ENCODE data around the gene APPBP2.
"Not testable (repeated sequence)": the region's sequence is repeated elsewhere in the genome, so short reads cannot be mapped to it uniquely, and the experiment has no call there.

APPBP2 gene

GRCh38 chr17:60451071-60451470 lies 75.0 kb downstream of the APPBP2 start:
- TF ChIP-seq TAF1 (IDR thresholded peaks at IDR 0.05; ENCODE audit: low read depth, low read length) (no peak), SPI1 (IDR thresholded peaks at IDR 0.05; ENCODE audit: low read depth, low read length) (no peak), POU2F2 (IDR thresholded peaks at IDR 0.05; ENCODE audit: low read depth, low read length) (no peak), POLR2AphosphoS5 (IDR thresholded peaks at IDR 0.05; ENCODE audit: low read depth, low read length) (no peak), PAX5 (IDR thresholded peaks at IDR 0.05; ENCODE audit: insufficient read depth, low read length, severe bottlenecking) (no peak), POLR2A (IDR thresholded peaks at IDR 0.05; ENCODE audit: low read depth, low read length) (no peak)
- no peak for FAIRE-seq

GRCh38 chr17:60447375-60447774 lies 78.7 kb downstream of the APPBP2 start:
- TF ChIP-seq TAF1 (IDR thresholded peaks at IDR 0.05; ENCODE audit: low read depth, low read length) (no peak), SPI1 (IDR thresholded peaks at IDR 0.05; ENCODE audit: low read depth, low read length) (no peak), POLR2A (IDR thresholded peaks at IDR 0.05; ENCODE audit: low read depth, low read length) (no peak), POLR2AphosphoS5 (IDR thresholded peaks at IDR 0.05; ENCODE audit: low read depth, low read length) (no peak), PAX5 (IDR thresholded peaks at IDR 0.05; ENCODE audit: insufficient read depth, low read length, severe bottlenecking) (no peak), POU2F2 (IDR thresholded peaks at IDR 0.05; ENCODE audit: low read depth, low read length) (no peak)
- DNase-seq (ENCODE audit: insufficient read length, low spot score) (no peak), FAIRE-seq (no peak)

More at GRCh38 chr17:60451071-60451470, 75.0 kb downstream of the APPBP2 start:
- DNase-seq (ENCODE audit: insufficient read length, low spot score): no peak

DNA sequence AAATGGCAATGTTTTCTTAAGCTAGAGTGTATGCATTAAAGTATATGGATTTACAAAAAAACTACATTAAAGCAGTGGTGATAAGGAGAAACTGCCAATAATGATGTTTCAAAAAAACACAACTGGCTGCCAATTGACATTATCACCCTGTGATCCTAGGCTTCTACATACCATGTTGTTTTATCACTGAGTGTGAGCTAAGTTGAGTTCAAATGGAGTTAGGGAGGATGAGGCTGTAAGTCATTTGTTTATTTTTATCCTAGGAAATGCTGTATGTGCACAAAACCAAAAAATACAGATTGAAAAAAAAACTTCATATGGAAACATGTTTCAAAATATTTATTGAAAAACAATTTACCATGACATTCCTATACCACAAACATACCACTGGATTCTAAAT lies 80.9 kb downstream of the APPBP2 start:
- no peak for TF ChIP-seq POLR2AphosphoS5 (IDR thresholded peaks at IDR 0.05; ENCODE audit: low read depth, low read length)
- TF ChIP-seq SPI1 (IDR thresholded peaks at IDR 0.05; ENCODE audit: low read depth, low read length): no peak
- TF ChIP-seq POU2F2 (IDR thresholded peaks at IDR 0.05; ENCODE audit: low read depth, low read length): no peak
- TF ChIP-seq PAX5 (IDR thresholded peaks at IDR 0.05; ENCODE audit: insufficient read depth, low read length, severe bottlenecking): no peak
- no peak for TF ChIP-seq TAF1 (IDR thresholded peaks at IDR 0.05; ENCODE audit: low read depth, low read length)
- TF ChIP-seq POLR2A (IDR thresholded peaks at IDR 0.05; ENCODE audit: low read depth, low read length): no peak
- no peak for DNase-seq (ENCODE audit: insufficient read length, low spot score)
- no peak for FAIRE-seq

DNA sequence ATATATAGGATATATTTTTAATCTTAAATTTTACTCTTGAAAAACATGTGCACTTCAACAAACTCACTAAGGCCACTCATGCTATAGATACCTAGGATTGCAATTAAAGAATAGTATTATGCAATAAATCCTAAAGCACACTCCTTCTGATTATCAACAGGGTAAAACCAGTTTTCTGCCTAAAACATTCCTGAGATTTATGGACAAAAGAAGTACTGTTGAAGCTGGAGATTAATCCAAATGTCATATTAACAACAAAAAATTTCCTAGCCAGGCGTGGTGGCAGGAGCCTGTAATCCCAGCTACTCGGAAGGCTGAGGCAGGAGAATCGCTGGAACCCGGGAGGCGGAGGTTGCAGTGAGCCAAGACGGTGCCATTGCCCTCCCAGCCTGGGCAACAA lies 82.3 kb downstream of the APPBP2 start:
- DNase-seq (ENCODE audit: insufficient read length, low spot score) (no peak), FAIRE-seq (no peak)

GRCh38 chr17:60442271-60443173 lies 83.5 kb downstream of the APPBP2 start:
- FAIRE-seq (no peak), DNase-seq (ENCODE audit: insufficient read length, low spot score) (no peak)
- TF ChIP-seq TAF1 (IDR thresholded peaks at IDR 0.05; ENCODE audit: low read depth, low read length) (no peak), PAX5 (IDR thresholded peaks at IDR 0.05; ENCODE audit: insufficient read depth, low read length, severe bottlenecking) (no peak), POLR2A (IDR thresholded peaks at IDR 0.05; ENCODE audit: low read depth, low read length) (no peak), POU2F2 (IDR thresholded peaks at IDR 0.05; ENCODE audit: low read depth, low read length) (no peak), SPI1 (IDR thresholded peaks at IDR 0.05; ENCODE audit: low read depth, low read length) (no peak), POLR2AphosphoS5 (IDR thresholded peaks at IDR 0.05; ENCODE audit: low read depth, low read length) (no peak)

More for the DNA sequence above, 82.3 kb downstream of the APPBP2 start:
- no peak for TF ChIP-seq POLR2AphosphoS5 (IDR thresholded peaks at IDR 0.05; ENCODE audit: low read depth, low read length)
- no peak for TF ChIP-seq SPI1 (IDR thresholded peaks at IDR 0.05; ENCODE audit: low read depth, low read length)
- no peak for TF ChIP-seq TAF1 (IDR thresholded peaks at IDR 0.05; ENCODE audit: low read depth, low read length)
- TF ChIP-seq PAX5 (IDR thresholded peaks at IDR 0.05; ENCODE audit: insufficient read depth, low read length, severe bottlenecking): no peak
- no peak for TF ChIP-seq POU2F2 (IDR thresholded peaks at IDR 0.05; ENCODE audit: low read depth, low read length)
- no peak for TF ChIP-seq POLR2A (IDR thresholded peaks at IDR 0.05; ENCODE audit: low read depth, low read length)

- TF ChIP-seq TAF1 (IDR thresholded peaks at IDR 0.05; ENCODE audit: low read depth, low read length) (no peak), SPI1 (IDR thresholded peaks at IDR 0.05; ENCODE audit: low read depth, low read length) (no peak), POLR2AphosphoS5 (IDR thresholded peaks at IDR 0.05; ENCODE audit: low read depth, low read length) (no peak), PAX5 (IDR thresholded peaks at IDR 0.05; ENCODE audit: insufficient read depth, low read length, severe bottlenecking) (no peak), POU2F2 (IDR thresholded peaks at IDR 0.05; ENCODE audit: low read depth, low read length) (no peak), POLR2A (IDR thresholded peaks at IDR 0.05; ENCODE audit: low read depth, low read length) (no peak)
- no peak for FAIRE-seq
- DNase-seq (ENCODE audit: insufficient read length, low spot score): no peak
These were observed 86.5 kb downstream of the APPBP2 start for GRCh38 chr17:60439501-60439900.

- DNase-seq (ENCODE audit: insufficient read length, low spot score) (no peak), FAIRE-seq (no peak)
- no peak for TF ChIP-seq PAX5 (IDR thresholded peaks at IDR 0.05; ENCODE audit: insufficient read depth, low read length, severe bottlenecking)
- peak; percentile 12; the same call in 1 of the 2 replicates for TF ChIP-seq SPI1 (IDR thresholded peaks at IDR 0.05; ENCODE audit: low read depth, low read length)
- TF ChIP-seq POLR2AphosphoS5 (IDR thresholded peaks at IDR 0.05; ENCODE audit: low read depth, low read length): no peak
- TF ChIP-seq POLR2A (IDR thresholded peaks at IDR 0.05; ENCODE audit: low read depth, low read length): no peak
- no peak for TF ChIP-seq TAF1 (IDR thresholded peaks at IDR 0.05; ENCODE audit: low read depth, low read length)
- TF ChIP-seq POU2F2 (IDR thresholded peaks at IDR 0.05; ENCODE audit: low read depth, low read length): no peak
These were observed 89.4 kb downstream of the APPBP2 start for GRCh38 chr17:60436676-60437075.

DNA sequence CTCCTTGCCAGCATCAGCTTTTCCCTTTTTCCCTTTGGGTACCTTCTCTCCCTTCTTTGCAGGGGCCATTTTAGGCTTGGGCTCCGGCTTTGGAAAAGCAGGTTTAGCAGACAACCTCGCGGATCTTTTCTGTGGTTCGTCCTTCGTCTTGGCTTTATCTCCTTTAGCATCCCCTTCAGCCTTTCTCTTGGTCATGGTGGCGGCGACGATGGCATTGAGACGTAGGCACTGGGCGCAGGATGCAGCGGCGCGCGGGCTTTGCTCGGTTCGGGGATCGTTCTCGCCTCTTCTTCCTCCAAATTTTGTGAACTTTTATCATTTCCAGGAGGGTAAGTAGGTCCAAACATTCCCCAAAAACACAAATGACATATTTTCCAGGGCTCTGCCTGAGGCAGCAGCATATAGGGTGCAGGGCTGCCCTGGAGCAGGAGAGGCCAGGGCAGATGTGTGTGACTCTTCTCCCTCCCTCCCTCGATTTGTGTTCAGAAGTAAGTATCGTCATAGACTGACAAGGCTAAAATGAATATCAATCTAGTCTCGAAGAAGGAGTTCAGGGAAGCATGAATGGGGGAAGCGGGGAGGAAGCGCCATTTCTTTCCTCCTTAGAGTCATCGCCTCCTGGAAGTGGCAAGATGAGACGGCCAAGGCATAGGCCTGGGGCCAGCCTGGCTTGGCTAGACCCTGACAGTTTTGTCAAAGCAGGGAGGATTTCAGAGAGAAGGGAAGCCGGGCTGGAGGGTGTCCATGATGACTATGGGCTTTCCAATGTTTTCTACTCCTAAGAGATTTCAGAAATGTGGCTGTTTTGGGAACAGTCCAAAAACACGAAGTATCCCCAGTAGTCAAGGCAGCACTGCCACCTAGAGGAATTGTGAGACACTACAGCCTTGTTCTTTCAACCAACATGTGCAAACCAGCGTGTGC lies 90.5 kb downstream of the APPBP2 start:
- FAIRE-seq: peak; percentile 74
- no peak for TF ChIP-seq SPI1 (IDR thresholded peaks at IDR 0.05; ENCODE audit: low read depth, low read length)
- no peak for TF ChIP-seq PAX5 (IDR thresholded peaks at IDR 0.05; ENCODE audit: insufficient read depth, low read length, severe bottlenecking)
- TF ChIP-seq TAF1 (IDR thresholded peaks at IDR 0.05; ENCODE audit: low read depth, low read length): no peak
- TF ChIP-seq POLR2AphosphoS5 (IDR thresholded peaks at IDR 0.05; ENCODE audit: low read depth, low read length): no peak
- no peak for TF ChIP-seq POU2F2 (IDR thresholded peaks at IDR 0.05; ENCODE audit: low read depth, low read length)
- no peak for TF ChIP-seq POLR2A (IDR thresholded peaks at IDR 0.05; ENCODE audit: low read depth, low read length)
- peak; percentile 46 for DNase-seq (ENCODE audit: insufficient read length, low spot score)

DNA sequence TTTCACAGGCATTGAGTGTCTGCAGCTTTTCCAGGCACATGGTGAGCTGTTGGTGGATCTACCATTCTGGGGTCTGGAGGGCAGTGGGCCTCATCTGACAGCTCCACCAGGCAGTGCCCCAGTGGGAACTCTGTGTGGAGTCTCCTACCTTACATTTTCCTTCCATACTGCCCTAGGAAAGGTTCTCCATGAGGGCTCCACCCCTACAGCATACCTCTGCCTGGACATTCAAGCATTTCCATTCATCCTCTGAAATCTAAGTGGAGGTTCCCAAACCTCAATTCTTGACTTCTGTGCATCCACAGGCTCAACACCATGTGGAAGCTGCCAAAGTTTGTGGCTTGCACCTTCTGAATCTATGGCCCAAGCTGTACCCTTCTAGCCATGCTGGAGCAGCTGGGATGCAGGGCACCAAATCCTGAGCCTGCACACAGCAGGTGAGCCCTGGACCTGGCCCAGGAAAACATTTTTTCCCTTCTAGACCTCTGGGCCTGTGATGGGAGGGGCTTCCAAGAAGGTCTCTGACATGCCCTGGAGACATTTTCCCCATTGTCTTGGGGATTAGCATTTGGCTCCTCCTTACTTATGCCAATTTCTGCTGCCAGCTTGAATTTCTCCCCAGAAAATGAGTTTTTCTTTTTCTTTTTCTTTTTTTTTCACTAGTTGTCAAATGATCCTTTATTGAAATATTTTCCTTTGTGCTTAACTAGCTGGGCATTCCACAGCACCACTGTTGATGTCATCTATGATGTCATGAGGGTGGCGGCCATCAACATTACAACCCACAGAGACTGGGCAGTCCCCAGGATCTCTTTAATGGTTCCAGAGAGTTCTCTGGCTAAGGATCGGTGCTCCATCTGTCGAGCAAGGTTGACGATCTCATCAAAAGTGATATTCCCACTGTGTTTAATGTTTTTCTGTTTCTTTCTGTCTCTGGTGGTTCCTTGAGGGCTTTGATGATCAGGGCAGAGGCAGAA lies 92.7 kb downstream of the APPBP2 start:
- DNase-seq (ENCODE audit: insufficient read length, low spot score); FAIRE-seq: not testable (repeated sequence)

GRCh38 chr17:60430561-60430960 lies 95.5 kb downstream of the APPBP2 start:
- not testable (repeated sequence) for FAIRE-seq; DNase-seq (ENCODE audit: insufficient read length, low spot score)

- DNase-seq (ENCODE audit: insufficient read length, low spot score); FAIRE-seq: not testable (repeated sequence)
These were observed 97.6 kb downstream of the APPBP2 start for GRCh38 chr17:60428491-60428890.

Data from GM12891 (cell line).